Measurements from ENCODE around the gene LHX5. TPM values are rescaled to one million over a fixed set of nuclear protein-coding genes. Genes with fewer than 3 reads are reported as not detected.

LHX5 gene
- total RNA-seq, 1 donor = not detected

GRCh38 chr12:113452458-113452857, 19.2 kb downstream of the LHX5 start:
- DNase-seq (ENCODE audit: low read depth) = no peak
- no peak for TF ChIP-seq CTCF (IDR thresholded peaks at IDR 0.05; ENCODE audit: insufficient read depth, low read depth, low read length)
- H3K4me3 ChIP-seq (ENCODE audit: low read depth, low read length) = no peak overlapping the region

GRCh38 chr12:113449839-113450238, 21.8 kb downstream of the LHX5 start:
- no peak for TF ChIP-seq CTCF (IDR thresholded peaks at IDR 0.05; ENCODE audit: insufficient read depth, low read depth, low read length)
- H3K4me3 ChIP-seq (ENCODE audit: low read depth, low read length) = no peak overlapping the region
- DNase-seq (ENCODE audit: low read depth) = no peak

GRCh38 chr12:113449299-113449698, 22.4 kb downstream of the LHX5 start:
- DNase-seq (ENCODE audit: low read depth) = no peak
- TF ChIP-seq CTCF (IDR thresholded peaks at IDR 0.05; ENCODE audit: insufficient read depth, low read depth, low read length) = no peak
- no peak overlapping the region for H3K4me3 ChIP-seq (ENCODE audit: low read depth, low read length)

GRCh38 chr12:113448873-113449272, 22.8 kb downstream of the LHX5 start:
- no peak for DNase-seq (ENCODE audit: low read depth)
- no peak for TF ChIP-seq CTCF (IDR thresholded peaks at IDR 0.05; ENCODE audit: insufficient read depth, low read depth, low read length)
- no peak overlapping the region for H3K4me3 ChIP-seq (ENCODE audit: low read depth, low read length)

- no peak overlapping the region for H3K4me3 ChIP-seq (ENCODE audit: low read depth, low read length)
- no peak for TF ChIP-seq CTCF (IDR thresholded peaks at IDR 0.05; ENCODE audit: insufficient read depth, low read depth, low read length)
- no peak for DNase-seq (ENCODE audit: low read depth)
Observed at GRCh38 chr12:113445544-113446171, 26.0 kb downstream of the LHX5 start.

- DNase-seq (ENCODE audit: low read depth) = no peak
- no peak overlapping the region for H3K4me3 ChIP-seq (ENCODE audit: low read depth, low read length)
- TF ChIP-seq CTCF (IDR thresholded peaks at IDR 0.05; ENCODE audit: insufficient read depth, low read depth, low read length) = no peak
Observed at GRCh38 chr12:113443030-113443539, 28.6 kb downstream of the LHX5 start.
